Measurements from ENCODE around the gene PICK1.
"Not testable (repeated sequence)": the region's sequence is repeated elsewhere in the genome, so short reads cannot be mapped to it uniquely, and the experiment has no call there.

PICK1 gene

DNA sequence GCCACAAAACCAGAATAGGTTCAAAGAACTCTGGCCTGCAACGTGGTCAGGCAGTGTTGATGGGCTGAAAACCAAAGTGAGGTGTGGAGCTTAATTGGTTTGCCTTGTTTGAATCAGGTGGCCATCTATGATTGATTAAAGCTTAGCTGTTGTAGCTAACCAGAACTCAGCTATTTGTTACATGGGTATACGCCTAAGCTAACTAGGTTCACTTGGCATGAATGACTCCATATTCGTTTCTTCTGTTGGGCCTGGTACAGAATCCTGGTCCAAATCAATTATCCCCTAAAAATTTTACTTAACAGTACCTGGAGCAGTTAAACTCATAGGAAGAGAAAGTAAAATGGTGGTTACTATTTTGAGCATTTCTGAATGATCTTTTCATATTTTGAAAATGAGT, 61.0 kb downstream of the PICK1 start:
- no peak overlapping the region for H3K4me3 ChIP-seq (ENCODE audit: low read depth, low read length)
- TF ChIP-seq, protein P1, sequence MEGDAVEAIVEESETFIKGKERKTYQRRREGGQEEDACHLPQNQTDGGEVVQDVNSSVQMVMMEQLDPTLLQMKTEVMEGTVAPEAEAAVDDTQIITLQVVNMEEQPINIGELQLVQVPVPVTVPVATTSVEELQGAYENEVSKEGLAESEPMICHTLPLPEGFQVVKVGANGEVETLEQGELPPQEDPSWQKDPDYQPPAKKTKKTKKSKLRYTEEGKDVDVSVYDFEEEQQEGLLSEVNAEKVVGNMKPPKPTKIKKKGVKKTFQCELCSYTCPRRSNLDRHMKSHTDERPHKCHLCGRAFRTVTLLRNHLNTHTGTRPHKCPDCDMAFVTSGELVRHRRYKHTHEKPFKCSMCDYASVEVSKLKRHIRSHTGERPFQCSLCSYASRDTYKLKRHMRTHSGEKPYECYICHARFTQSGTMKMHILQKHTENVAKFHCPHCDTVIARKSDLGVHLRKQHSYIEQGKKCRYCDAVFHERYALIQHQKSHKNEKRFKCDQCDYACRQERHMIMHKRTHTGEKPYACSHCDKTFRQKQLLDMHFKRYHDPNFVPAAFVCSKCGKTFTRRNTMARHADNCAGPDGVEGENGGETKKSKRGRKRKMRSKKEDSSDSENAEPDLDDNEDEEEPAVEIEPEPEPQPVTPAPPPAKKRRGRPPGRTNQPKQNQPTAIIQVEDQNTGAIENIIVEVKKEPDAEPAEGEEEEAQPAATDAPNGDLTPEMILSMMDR (IDR thresholded peaks at IDR 0.05; ENCODE audit: insufficient read depth, low read length, missing control alignments), result no peak
- no peak for DNase-seq (ENCODE audit: low read depth, low spot score)
- POLR2A ChIA-PET, result no interaction called here
- CTCF ChIA-PET, result interaction anchor here (1.1 kb wide), 1 partner anchor 234 kb away, joined by 5 read pairs; no protein-coding TSS in a partner anchor

DNA sequence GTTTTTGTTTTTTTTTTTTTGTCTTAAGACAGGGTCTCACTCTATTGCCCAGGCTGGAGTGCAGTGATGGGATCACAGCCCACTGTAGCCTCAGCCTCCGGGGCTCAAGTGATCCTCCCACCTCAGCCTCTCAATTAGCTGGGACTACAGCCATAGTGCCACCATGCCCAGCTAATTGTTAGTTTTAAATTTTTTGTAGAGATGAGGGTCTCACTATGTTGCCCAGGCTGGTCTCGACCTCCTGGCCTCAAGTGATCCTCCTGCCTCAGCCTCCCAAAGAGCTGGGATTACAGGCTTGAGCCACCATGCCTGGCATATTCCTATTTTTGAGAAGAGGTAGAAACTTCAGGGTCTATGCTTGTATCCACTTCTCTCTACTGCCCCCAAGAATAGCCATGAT, 61.5 kb downstream of the PICK1 start:
- CTCF ChIA-PET, result interaction anchor here (0.8 to 1.1 kb wide), 2 partner anchors 25 to 234 kb away, joined by 3 to 5 read pairs; no protein-coding TSS in a partner anchor
- DNase-seq (ENCODE audit: low read depth, low spot score); POLR2A ChIA-PET; H3K4me3 ChIP-seq (ENCODE audit: low read depth, low read length): not testable (repeated sequence)

DNA sequence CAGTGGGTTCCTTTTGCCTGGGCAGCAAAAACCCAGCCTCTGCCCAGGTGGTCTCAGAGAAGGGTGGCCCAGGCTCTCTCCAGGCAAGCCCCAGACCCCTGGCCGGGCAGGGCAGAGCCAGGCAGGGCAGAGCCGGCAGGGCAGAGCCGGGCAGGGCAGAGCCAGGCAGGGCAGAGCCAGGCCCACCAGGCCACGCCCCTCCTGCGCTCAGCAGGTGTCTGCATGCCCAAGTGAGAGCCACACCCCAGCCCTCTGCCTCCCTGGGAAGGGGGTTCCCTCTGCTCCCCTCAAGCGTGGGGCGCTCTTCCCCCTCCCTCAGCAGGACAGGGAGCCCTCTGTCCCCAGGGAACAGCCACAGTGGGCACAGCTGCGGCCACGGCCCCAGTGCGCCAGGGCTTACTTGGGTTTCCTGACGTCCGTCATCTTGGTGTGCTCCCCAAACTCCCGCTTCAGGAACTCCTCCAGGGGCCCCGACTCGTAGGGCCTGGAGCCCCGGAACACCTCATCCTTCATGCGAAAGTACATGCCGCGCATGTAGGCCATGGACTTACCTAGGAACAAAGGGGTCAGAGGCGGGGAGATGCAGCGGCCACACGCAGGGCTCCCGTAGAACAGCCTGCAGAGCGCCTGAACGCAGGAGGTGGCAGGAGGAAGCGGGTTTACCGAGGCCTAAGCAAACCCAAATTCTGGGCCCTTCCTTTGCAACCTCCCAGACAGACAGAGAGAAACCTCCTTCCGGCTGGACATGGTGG, 63.3 kb downstream of the PICK1 start:
- ChIA-PET CTCF (interaction anchor here (1.8 to 5.8 kb wide), 2 partner anchors 7 to 20 kb away, joined by 5 to 45 read pairs; no protein-coding TSS in a partner anchor), POLR2A (no interaction called here)
- H3K4me3 ChIP-seq (ENCODE audit: low read depth, low read length), result no peak overlapping the region
- TF ChIP-seq, protein P1 (IDR thresholded peaks at IDR 0.05; ENCODE audit: insufficient read depth, low read length, missing control alignments), result no peak
- no peak for DNase-seq (ENCODE audit: low read depth, low spot score)

DNA sequence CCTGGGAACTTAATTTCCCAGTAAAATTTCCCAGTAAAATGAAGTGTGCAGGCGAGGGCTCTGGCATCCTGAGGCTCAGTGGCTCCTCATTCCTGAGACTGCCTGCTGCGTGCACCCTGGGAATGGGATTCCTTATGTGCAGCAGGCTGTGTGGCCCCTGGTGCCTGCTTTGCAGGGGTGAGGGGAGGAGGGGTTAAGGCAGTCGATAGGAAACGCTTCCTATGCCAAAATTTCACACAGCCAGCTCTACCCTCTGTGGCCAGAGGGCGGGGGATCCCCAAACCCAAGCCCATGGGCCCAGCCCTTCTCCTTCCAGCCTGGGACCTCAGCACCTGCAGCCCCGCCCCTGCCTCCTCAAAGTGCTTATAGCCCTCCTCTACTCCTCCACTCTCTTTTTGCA, 65.4 kb downstream of the PICK1 start:
- no peak for DNase-seq (ENCODE audit: low read depth, low spot score)
- POLR2A ChIA-PET, result no interaction called here
- no peak overlapping the region for H3K4me3 ChIP-seq (ENCODE audit: low read depth, low read length)
- TF ChIP-seq, protein P1 (IDR thresholded peaks at IDR 0.05; ENCODE audit: insufficient read depth, low read length, missing control alignments), result no peak
- CTCF ChIA-PET, result interaction anchor here (1.2 to 5.8 kb wide), 2 partner anchors 9 to 23 kb away, joined by 3 to 45 read pairs; no protein-coding TSS in a partner anchor

DNA sequence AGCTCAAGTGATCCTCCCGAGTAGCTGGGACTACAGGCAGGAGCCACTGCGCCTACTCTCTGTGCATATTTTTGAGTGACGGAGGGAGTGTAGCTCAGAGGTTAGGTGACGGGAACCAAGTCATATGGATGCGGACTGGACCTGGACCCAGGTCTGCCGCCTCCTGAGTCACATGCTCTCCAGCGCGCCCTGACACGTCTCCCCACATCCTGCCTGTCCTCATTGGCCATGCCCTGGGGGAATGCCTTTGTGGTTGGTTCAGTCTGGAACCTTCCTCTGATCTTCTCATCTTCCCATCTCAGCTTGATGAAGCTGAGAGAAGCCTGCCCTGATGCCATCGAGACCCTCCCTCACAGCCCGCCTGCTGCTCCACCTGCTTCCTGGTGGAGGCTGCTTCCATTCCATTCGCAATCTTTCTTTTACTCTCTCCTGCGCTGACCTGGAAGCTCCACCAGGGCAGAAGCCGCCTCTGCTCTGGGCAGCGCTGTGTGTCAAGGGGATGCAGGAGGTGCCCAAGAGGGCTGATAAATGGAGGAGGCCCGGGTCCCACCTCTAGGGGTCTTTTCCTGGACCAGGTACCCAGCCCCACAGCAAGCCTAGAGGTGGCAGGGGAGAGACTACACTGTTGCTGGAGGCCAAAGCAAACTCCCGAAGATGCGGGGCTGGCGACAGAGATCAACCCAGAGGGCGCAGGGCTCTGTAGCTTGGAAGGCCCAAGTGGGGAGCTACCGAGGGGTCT, 67.2 kb downstream of the PICK1 start:
- ChIA-PET POLR2A (interaction anchor here (1.2 kb wide), 1 partner anchor 164 kb away, joined by 3 read pairs; no protein-coding TSS in a partner anchor), CTCF (interaction anchor here (0.9 to 5.8 kb wide), 3 partner anchors 8 to 13 kb away, joined by 3 to 45 read pairs (median 4); no protein-coding TSS in a partner anchor)
- DNase-seq (ENCODE audit: low read depth, low spot score), result no peak
- no peak overlapping the region for H3K4me3 ChIP-seq (ENCODE audit: low read depth, low read length)
- TF ChIP-seq, protein P1 (IDR thresholded peaks at IDR 0.05; ENCODE audit: insufficient read depth, low read length, missing control alignments), result no peak

DNA sequence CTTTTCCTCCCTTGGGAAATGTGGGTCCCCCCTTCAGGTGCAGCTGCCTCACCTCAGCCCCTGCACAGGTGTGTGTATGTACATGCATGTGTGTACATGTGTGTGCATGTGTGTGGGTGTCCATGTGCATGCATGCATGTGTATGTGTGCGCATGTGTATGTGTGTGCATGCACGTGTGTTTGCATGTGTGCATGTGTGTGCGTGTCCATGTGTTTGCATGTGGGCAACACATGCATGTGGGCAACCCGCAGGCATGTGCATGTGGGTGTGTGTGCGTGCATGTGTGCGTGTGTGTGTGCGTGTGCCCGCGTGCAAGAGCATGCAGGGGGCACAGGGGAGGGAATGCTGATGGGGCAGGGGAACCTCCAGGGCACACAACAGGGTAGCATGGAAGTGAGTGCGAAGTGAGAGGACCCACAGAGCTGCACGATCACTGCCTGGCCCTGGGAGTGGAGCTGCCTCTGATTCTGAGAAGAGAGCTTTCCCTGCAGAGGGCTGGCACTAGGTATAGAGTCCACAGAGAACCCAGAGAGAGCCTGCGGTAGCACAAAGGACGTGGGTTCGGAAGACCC, 67.9 kb downstream of the PICK1 start:
- TF ChIP-seq, protein P1 (IDR thresholded peaks at IDR 0.05; ENCODE audit: insufficient read depth, low read length, missing control alignments), result no peak
- no peak for DNase-seq (ENCODE audit: low read depth, low spot score)
- CTCF ChIA-PET, result interaction anchor here (0.9 to 5.8 kb wide), 3 partner anchors 9 to 12 kb away, joined by 3 to 45 read pairs (median 4); no protein-coding TSS in a partner anchor
- POLR2A ChIA-PET, result interaction anchor here (1.2 kb wide), 1 partner anchor 163 kb away, joined by 3 read pairs; no protein-coding TSS in a partner anchor
- no peak overlapping the region for H3K4me3 ChIP-seq (ENCODE audit: low read depth, low read length)
